Duodenal mucosa (tissue), 2 donors: Measurements from ENCODE around the gene VAPA.
A peak's percentile ranks its signal among the peaks of the same experiment; 100 is the strongest.

Experiments used
- H3K27ac ChIP-seq: one replicate; pipeline ENCODE4 v1.7.0; 2013; ENCODE audit warnings: low read depth, low read length
- H3K27me3 ChIP-seq, 2 donors: one replicate each; pipeline ENCODE4 v1.7.0; 2013; ENCODE audit warnings: low read length in 2 of 2, control low read depth in 1 of 2; ENCODE audit not compliant: insufficient read depth in 2 of 2, control insufficient read depth in 1 of 2
- H3K36me3 ChIP-seq, 2 donors: one replicate each; pipeline ENCODE4 v1.7.0; 2013; ENCODE audit warnings: low read length in 2 of 2, control low read depth in 1 of 2; ENCODE audit not compliant: insufficient read depth in 2 of 2, control insufficient read depth in 1 of 2
- H3K4me1 ChIP-seq, 2 donors: one replicate each; pipeline ENCODE4 v1.7.0; 2013; ENCODE audit warnings: low read length in 2 of 2, control low read depth in 1 of 2; ENCODE audit not compliant: insufficient read depth in 2 of 2, control insufficient read depth in 1 of 2
- H3K4me3 ChIP-seq, 2 donors: one replicate each; pipeline ENCODE4 v1.7.0; 2013; ENCODE audit warnings: low read length in 2 of 2, low read depth in 1 of 2
- H3K9ac ChIP-seq, 2 donors: one replicate each; pipeline ENCODE4 v1.7.0; 2013; ENCODE audit warnings: low read length in 2 of 2, low read depth in 1 of 2
- H3K9me3 ChIP-seq, 2 donors: one replicate each; pipeline ENCODE4 v1.7.0; 2013; ENCODE audit warnings: low read length in 2 of 2, control low read depth in 1 of 2; ENCODE audit not compliant: control insufficient read depth in 1 of 2

The VAPA gene

GRCh38 chr18:9994701-9995235 lies 81.0 kb downstream of the VAPA start:
- Histone ChIP-seq H3K27me3 (no peaks in the 10 kb centered on the region), H3K9me3 (peaks cover 8 to 15% of the 10 kb centered on the region in 2 donors), H3K4me1 (peaks cover 8 to 17% of the 10 kb centered on the region in 2 donors), H3K27ac (no peak overlapping the region), H3K36me3 (no peaks in the 10 kb centered on the region), H3K9ac (no peak overlapping the region), H3K4me3 (peak overlapping the region in 1 of 2 donors; percentile 34)

- no peak overlapping the region for H3K27ac ChIP-seq
- H3K4me1 ChIP-seq, result peaks cover 8 to 17% of the 10 kb centered on the region in 2 donors
- H3K4me3 ChIP-seq, result no peak overlapping the region
- H3K9ac ChIP-seq, result no peak overlapping the region
- peaks cover 10 to 15% of the 10 kb centered on the region in 2 donors for H3K9me3 ChIP-seq
- no peaks in the 10 kb centered on the region for H3K27me3 ChIP-seq
- H3K36me3 ChIP-seq, result no peaks in the 10 kb centered on the region
Measured at GRCh38 chr18:9995631-9996030, 81.8 kb downstream of the VAPA start.

GRCh38 chr18:9996094-9996493 lies 82.3 kb downstream of the VAPA start:
- Histone ChIP-seq H3K9me3 (peaks cover 10 to 15% of the 10 kb centered on the region in 2 donors), H3K9ac (no peak overlapping the region), H3K4me3 (no peak overlapping the region), H3K27ac (no peak overlapping the region), H3K4me1 (peaks cover 8 to 17% of the 10 kb centered on the region in 2 donors), H3K36me3 (no peaks in the 10 kb centered on the region), H3K27me3 (no peaks in the 10 kb centered on the region)

GRCh38 chr18:9997711-9998110 lies 83.9 kb downstream of the VAPA start:
- Histone ChIP-seq H3K36me3 (no peaks in the 10 kb centered on the region), H3K9ac (no peak overlapping the region), H3K9me3 (peaks cover 10 to 15% of the 10 kb centered on the region in 2 donors), H3K4me3 (no peak overlapping the region), H3K27ac (no peak overlapping the region), H3K4me1 (peaks cover 8 to 17% of the 10 kb centered on the region in 2 donors), H3K27me3 (no peaks in the 10 kb centered on the region)

GRCh38 chr18:9998330-9998729 lies 84.5 kb downstream of the VAPA start:
- Histone ChIP-seq H3K27me3 (no peaks in the 10 kb centered on the region), H3K4me3 (no peak overlapping the region), H3K36me3 (no peaks in the 10 kb centered on the region), H3K9ac (no peak overlapping the region), H3K27ac (no peak overlapping the region), H3K4me1 (peaks cover 8 to 16% of the 10 kb centered on the region in 2 donors), H3K9me3 (peaks cover 10 to 15% of the 10 kb centered on the region in 2 donors)

- Histone ChIP-seq H3K9ac (no peak overlapping the region), H3K27me3 (no peaks in the 10 kb centered on the region), H3K4me1 (no peaks in the 10 kb centered on the region), H3K9me3 (peaks cover 10 to 11% of the 10 kb centered on the region in 2 donors), H3K27ac (no peak overlapping the region), H3K36me3 (no peaks in the 10 kb centered on the region), H3K4me3 (no peak overlapping the region)
Measured at GRCh38 chr18:10002280-10002679, 88.5 kb downstream of the VAPA start.

GRCh38 chr18:10003281-10003680 lies 89.5 kb downstream of the VAPA start:
- H3K9ac ChIP-seq, result no peak overlapping the region
- peaks cover 2% of the 10 kb centered on the region in 2 donors for H3K9me3 ChIP-seq

GRCh38 chr18:10003866-10004265 lies 90.0 kb downstream of the VAPA start:
- Histone ChIP-seq H3K27ac (no peak overlapping the region), H3K36me3 (no peaks in the 10 kb centered on the region), H3K4me1 (no peaks in the 10 kb centered on the region), H3K9ac (no peak overlapping the region), H3K9me3 (peaks cover 0 to 2% of the 10 kb centered on the region in 2 donors), H3K27me3 (no peaks in the 10 kb centered on the region), H3K4me3 (no peak overlapping the region)

More at GRCh38 chr18:10003281-10003680, 89.5 kb downstream of the VAPA start:
- Histone ChIP-seq H3K36me3 (no peaks in the 10 kb centered on the region), H3K27me3 (no peaks in the 10 kb centered on the region), H3K4me3 (no peak overlapping the region), H3K4me1 (no peaks in the 10 kb centered on the region), H3K27ac (no peak overlapping the region)

- Histone ChIP-seq H3K27ac (no peak overlapping the region), H3K9me3 (no peaks in the 10 kb centered on the region), H3K4me3 (no peak overlapping the region), H3K36me3 (no peaks in the 10 kb centered on the region), H3K27me3 (no peaks in the 10 kb centered on the region), H3K9ac (no peak overlapping the region), H3K4me1 (no peaks in the 10 kb centered on the region)
Measured at GRCh38 chr18:10006311-10006893, 92.6 kb downstream of the VAPA start.

- Histone ChIP-seq H3K9me3 (no peaks in the 10 kb centered on the region), H3K4me3 (no peak overlapping the region), H3K27ac (no peak overlapping the region), H3K9ac (no peak overlapping the region), H3K4me1 (no peaks in the 10 kb centered on the region), H3K27me3 (no peaks in the 10 kb centered on the region), H3K36me3 (no peaks in the 10 kb centered on the region)
Measured at GRCh38 chr18:10008006-10008647, 94.3 kb downstream of the VAPA start.
